Stomach (tissue), 9 donors: ENCODE measurements around the gene PLCH1. TPM values are rescaled to one million over a fixed set of nuclear protein-coding genes. Genes with fewer than 3 reads are reported as not detected.

Experiments
- DNase-seq, 2 donors: peaks; one replicate each; pipeline versions ENCODE4 v3.0.0 to v3.0.0-alpha.2; 2013 to 2019
- H3K27ac ChIP-seq, 5 donors: fragments of 200-600 bp in 4 of 5; sonication (generic) in 4 of 5; one replicate each; pipeline ENCODE4 v1.5.1; 2013 to 2019; ENCODE audit warnings: mild to moderate bottlenecking in 1 of 5, moderate library complexity in 1 of 5
- H3K27me3 ChIP-seq, 3 donors: fragments of 200-600 bp; sonication (generic); one replicate each; pipeline ENCODE4 v1.5.1; 2017 to 2019; ENCODE audit warnings: mixed run types in 1 of 3
- H3K36me3 ChIP-seq, 4 donors: fragments of 200-600 bp; sonication (generic); 1 replicate in 3 of 4; 2 replicates in 1 of 4; pipeline ENCODE4 v1.5.1; 2016 to 2019
- H3K4me1 ChIP-seq, 4 donors: fragments of 200-600 bp; sonication (generic); one replicate each; pipeline ENCODE4 v1.5.1; 2016 to 2019
- H3K4me3 ChIP-seq, 4 donors: fragments of 200-600 bp; sonication (generic) in 3 of 4; one replicate each; pipeline ENCODE4 v1.5.1; 2016 to 2019; ENCODE audit warnings: mild to moderate bottlenecking in 1 of 4
- H3K9me3 ChIP-seq, 4 donors: fragments of 200-600 bp; sonication (generic); one replicate each; pipeline ENCODE4 v1.5.1; 2016 to 2019
- CTCF ChIP-seq, 7 experiments: fragments of 450-650 bp in 4 of 7; fragments of 200-600 bp in 3 of 7; sonication (generic) in 3 of 7; IDR thresholded peaks; one replicate each; pipeline ENCODE4 v1.5.1; 2016 to 2019; ENCODE audit warnings: antibody characterized with exemption in 7 of 7, control low read depth in 2 of 7, mild to moderate bottlenecking in 1 of 7
- EP300 ChIP-seq: sonication (generic); formaldehyde crosslinking; IDR thresholded peaks from one replicate; pipeline ENCODE4 v1.6.1; 2017; ENCODE audit warnings: antibody characterized with exemption
- POLR2A ChIP-seq, 4 donors: fragments of 450-650 bp; IDR thresholded peaks; one replicate each; pipeline ENCODE4 v1.6.1; 2016; ENCODE audit warnings: antibody characterized with exemption in 4 of 4, control low read depth in 2 of 4, mild to moderate bottlenecking in 1 of 4, moderate library complexity in 1 of 4
- POLR2AphosphoS5 ChIP-seq, 3 donors: sonication (generic); formaldehyde crosslinking; IDR thresholded peaks; one replicate each; pipeline ENCODE4 v1.6.1; 2016; ENCODE audit warnings: antibody characterized with exemption in 3 of 3
- WGBS, 5 donors: extraction: QIAGEN DNeasy Blood & Tissue Kit in 3 of 5; methylation state at CpG; one replicate each; pipeline versions ENCODE4 v1.1.5 to v1.1.7; 2013 to 2018; 5-methylcytosine and 5-hydroxymethylcytosine counted together
- intact Hi-C: fragments of 100-400 bp; cut with DNase I; formaldehyde crosslinking; loops from one replicate; pipeline ENCODE4 v1.15.1; 2023; ENCODE audit warnings: low total_unique reads
- polyA plus RNA-seq, 3 donors: library from polyadenylated mRNA; stranded (reverse); fragments of 200-250 nt; gene quantifications; one replicate each; pipeline ENCODE4 v1.2.3, GENCODE V29; 2013
- total RNA-seq, 5 donors: library from RNA; depleted of rRNA; stranded (reverse); fragments of >200 nt; gene quantifications; one replicate each; pipeline versions ENCODE4 v1.1.0 to v1.2.3, GENCODE V29; 2014 to 2016
- donor health status: healthy with polysubstance abuse.
- donor health status: Bipolar disorder and iron deficiency.
- donor health status: healthy.

PLCH1 gene
- total and polyA plus RNA-seq, 8 donors, result 0.75 to 18.8 (median 3.3) TPM

GRCh38 chr3:155525324-155525833 is 219.5 kb downstream of the PLCH1 start:
- Histone ChIP-seq H3K27ac (no peak overlapping the region), H3K9me3 (no peaks in the 10 kb centered on the region), H3K36me3 (no peaks in the 10 kb centered on the region), H3K4me1 (no peaks in the 10 kb centered on the region), H3K27me3 (no peaks in the 10 kb centered on the region), H3K4me3 (no peak overlapping the region)
- DNase-seq, result no peak
- intact Hi-C loops, result no loop called here
- whole genome bisulfite sequencing, 5 donors, result 86 to 92% (median 89%) methylated on average over 5 of the region's 5 CpGs
- TF ChIP-seq POLR2AphosphoS5 (IDR thresholded peaks at IDR 0.05), result no peak
- TF ChIP-seq CTCF (IDR thresholded peaks at IDR 0.05), result no peak
- TF ChIP-seq EP300, result no peak
- TF ChIP-seq POLR2A (IDR thresholded peaks at IDR 0.05), result no peak

- intact Hi-C loops, result no loop called here
- Histone ChIP-seq H3K4me1 (no peaks in the 10 kb centered on the region), H3K9me3 (no peaks in the 10 kb centered on the region), H3K36me3 (no peaks in the 10 kb centered on the region), H3K4me3 (no peak overlapping the region), H3K27me3 (no peaks in the 10 kb centered on the region), H3K27ac (no peak overlapping the region)
- TF ChIP-seq CTCF (IDR thresholded peaks at IDR 0.05) (no peak), EP300 (no peak), POLR2A (IDR thresholded peaks at IDR 0.05) (no peak), POLR2AphosphoS5 (IDR thresholded peaks at IDR 0.05) (no peak)
- 65 to 86% (median 68%) methylated on average over 2 of the region's 2 CpGs for WGBS, 5 donors
- DNase-seq, result no peak
Observed at GRCh38 chr3:155520463-155520862, 224.4 kb downstream of the PLCH1 start.

GRCh38 chr3:155519078-155519477 is 225.8 kb downstream of the PLCH1 start:
- Histone ChIP-seq H3K36me3 (peaks cover 0 to 5% (median 1%) of the 10 kb centered on the region in 4 donors), H3K27ac (no peak overlapping the region), H3K4me3 (no peak overlapping the region), H3K9me3 (no peaks in the 10 kb centered on the region), H3K4me1 (no peaks in the 10 kb centered on the region), H3K27me3 (no peaks in the 10 kb centered on the region)
- no peak for DNase-seq
- TF ChIP-seq POLR2A (IDR thresholded peaks at IDR 0.05) (no peak), EP300 (no peak), CTCF (IDR thresholded peaks at IDR 0.05) (no peak)
- intact Hi-C loops, result no loop called here
- 76 to 88% (median 81%) methylated on average over 3 of the region's 3 CpGs for WGBS, 5 donors

- Histone ChIP-seq H3K27ac (no peak overlapping the region), H3K27me3 (no peaks in the 10 kb centered on the region), H3K4me1 (no peaks in the 10 kb centered on the region), H3K9me3 (no peaks in the 10 kb centered on the region), H3K4me3 (no peak overlapping the region), H3K36me3 (peaks cover 0 to 11% (median 5%) of the 10 kb centered on the region in 4 donors)
- intact Hi-C loops, result no loop called here
- no peak for DNase-seq
- 81 to 89% (median 84%) methylated on average over 1 of the region's 1 CpG for WGBS, 5 donors
- no peak for TF ChIP-seq POLR2AphosphoS5 (IDR thresholded peaks at IDR 0.05)
- no peak for TF ChIP-seq POLR2A (IDR thresholded peaks at IDR 0.05)
- TF ChIP-seq CTCF (IDR thresholded peaks at IDR 0.05), result no peak
- no peak for TF ChIP-seq EP300
Observed at GRCh38 chr3:155517903-155518302, 227.0 kb downstream of the PLCH1 start.
